ENCODE data around the gene CHAMP1. TPM values are rescaled to one million over a fixed set of nuclear protein-coding genes. Genes with fewer than 3 reads are reported as not detected.
A peak's percentile ranks its signal among the peaks of the same experiment; 100 is the strongest.

Gene CHAMP1
- 7.7 TPM for total RNA-seq

- FAIRE-seq (no peak), DNase-seq (ENCODE audit: low spot score in 2 of 2) (peak; percentile 91 to 95)
Measured at GRCh38 chr13:114314074-114314912, at the start of gene CHAMP1. TSS of gene CHAMP1 (plus strand) at chr13:114314503. CDS start at chr13:114323843, 9,340 bp downstream.

GRCh38 chr13:114264886-114265611 is 49.3 kb upstream of the CHAMP1 start:
- DNase-seq (ENCODE audit: low spot score in 2 of 2) (no peak), FAIRE-seq (no peak)

- DNase-seq (ENCODE audit: low spot score in 2 of 2): no peak
Measured at GRCh38 chr13:114266241-114266640, 48.1 kb upstream of the CHAMP1 start.

GRCh38 chr13:114268344-114269280 is 45.7 kb upstream of the CHAMP1 start:
- DNase-seq (ENCODE audit: low spot score in 2 of 2) (no peak), FAIRE-seq (no peak)

More at GRCh38 chr13:114266241-114266640, 48.1 kb upstream of the CHAMP1 start:
- no peak for FAIRE-seq

GRCh38 chr13:114269281-114269770 is 45.0 kb upstream of the CHAMP1 start:
- FAIRE-seq (no peak), DNase-seq (ENCODE audit: low spot score in 2 of 2) (no peak)

GRCh38 chr13:114272977-114273376 is 41.3 kb upstream of the CHAMP1 start:
- DNase-seq (ENCODE audit: low spot score in 2 of 2): no peak
- no peak for FAIRE-seq

GRCh38 chr13:114275304-114275703 is 39.0 kb upstream of the CHAMP1 start:
- DNase-seq (ENCODE audit: low spot score in 2 of 2) (no peak), FAIRE-seq (no peak)

GRCh38 chr13:114279146-114279545 is 35.2 kb upstream of the CHAMP1 start:
- FAIRE-seq: no peak
- DNase-seq (ENCODE audit: low spot score in 2 of 2): no peak

- FAIRE-seq (no peak), DNase-seq (ENCODE audit: low spot score in 2 of 2) (no peak)
Measured at GRCh38 chr13:114279758-114280355, 34.4 kb upstream of the CHAMP1 start.

- FAIRE-seq (no peak), DNase-seq (ENCODE audit: low spot score in 2 of 2) (peak; percentile 87 to 89)
Measured at GRCh38 chr13:114281351-114282040, 32.8 kb upstream of the CHAMP1 start, which contains the start of gene UPF3A. TSS of gene UPF3A (plus strand) at chr13:114281601. CDS start at chr13:114281640, 39 bp downstream.

- peak; percentile 48 to 60 for DNase-seq (ENCODE audit: low spot score in 2 of 2)
- FAIRE-seq: no peak
Measured at GRCh38 chr13:114282041-114282670, 32.1 kb upstream of the CHAMP1 start.

GRCh38 chr13:114283576-114283975 is 30.7 kb upstream of the CHAMP1 start:
- FAIRE-seq: no peak
- no peak for DNase-seq (ENCODE audit: low spot score in 2 of 2)

GRCh38 chr13:114284680-114285079 is 29.6 kb upstream of the CHAMP1 start:
- no peak for DNase-seq (ENCODE audit: low spot score in 2 of 2)
- FAIRE-seq: no peak

- no peak for DNase-seq (ENCODE audit: low spot score in 2 of 2)
- FAIRE-seq: no peak
Measured at GRCh38 chr13:114285166-114285808, 29.0 kb upstream of the CHAMP1 start.

GRCh38 chr13:114286808-114287207 is 27.5 kb upstream of the CHAMP1 start:
- DNase-seq (ENCODE audit: low spot score in 2 of 2): no peak

GRCh38 chr13:114288157-114288591 is 26.1 kb upstream of the CHAMP1 start:
- FAIRE-seq (no peak), DNase-seq (ENCODE audit: low spot score in 2 of 2) (no peak)

More at GRCh38 chr13:114286808-114287207, 27.5 kb upstream of the CHAMP1 start:
- FAIRE-seq: no peak

GRCh38 chr13:114296448-114296847 is 17.9 kb upstream of the CHAMP1 start:
- FAIRE-seq (no peak), DNase-seq (ENCODE audit: low spot score in 2 of 2) (no peak)

- FAIRE-seq: no peak
- DNase-seq (ENCODE audit: low spot score in 2 of 2): no peak
Measured at GRCh38 chr13:114296902-114297301, 17.4 kb upstream of the CHAMP1 start.
